Astrocyte (in vitro differentiated cells and primary cell): ENCODE data around the gene SREBF2.

Experiments
- CTCF ChIP-seq: IDR thresholded peaks from 2 replicates; pipeline ENCODE4 v1.5.1; 2011; ENCODE audit warnings: low read depth, mild to moderate bottlenecking, inconsistent platforms, low read length, moderate library complexity; ENCODE audit not compliant: insufficient read depth
- EZH2 ChIP-seq: IDR thresholded peaks from 2 replicates; pipeline ENCODE4 v1.6.1; 2012; ENCODE audit warnings: mild to moderate bottlenecking, low read length, inconsistent platforms; ENCODE audit not compliant: insufficient read depth

GRCh38 chr22:41914611-41915034 is 81.7 kb downstream of the SREBF2 start:
- TF ChIP-seq CTCF, result no peak
- TF ChIP-seq EZH2, result peak; percentile 30
